NCI-H1105 (cell line): ENCODE results near the gene UNC13C.
A peak's percentile ranks its signal among the peaks of the same experiment; 100 is the strongest.
"Not testable (repeated sequence)": the region's sequence is repeated elsewhere in the genome, so short reads cannot be mapped to it uniquely, and the experiment has no call there.

ENCODE experiments used
- DNase-seq: peaks from one replicate; lab custom pipeline; 2025; lab: John Stamatoyannopoulos, UW

Gene UNC13C

GRCh38 chr15:54305138-54305537 is 326.9 kb downstream of the UNC13C start:
- no peak for DNase-seq

GRCh38 chr15:54307252-54307902 is 329.1 kb downstream of the UNC13C start:
- DNase-seq, result no peak

GRCh38 chr15:54307926-54308325 is 329.7 kb downstream of the UNC13C start:
- DNase-seq, result no peak

- no peak for DNase-seq
These were observed 334.3 kb downstream of the UNC13C start for GRCh38 chr15:54312528-54312927.

- DNase-seq, result peak; percentile 33
These were observed 343.2 kb downstream of the UNC13C start for GRCh38 chr15:54321426-54321825.

GRCh38 chr15:54322341-54322740 is 344.1 kb downstream of the UNC13C start:
- no peak for DNase-seq

GRCh38 chr15:54345301-54345700 is 367.1 kb downstream of the UNC13C start:
- DNase-seq, result no peak

GRCh38 chr15:54345827-54346226 is 367.6 kb downstream of the UNC13C start:
- DNase-seq, result no peak

- DNase-seq, result no peak
These were observed 369.0 kb downstream of the UNC13C start for GRCh38 chr15:54347082-54347827.

GRCh38 chr15:54353726-54354125 is 375.5 kb downstream of the UNC13C start:
- no peak for DNase-seq

GRCh38 chr15:54354341-54354740 is 376.1 kb downstream of the UNC13C start:
- DNase-seq, result no peak

GRCh38 chr15:54364961-54365360 is 386.7 kb downstream of the UNC13C start:
- no peak for DNase-seq

- DNase-seq, result no peak
These were observed 395.1 kb downstream of the UNC13C start for GRCh38 chr15:54373332-54373731.

GRCh38 chr15:54374184-54374952 is 396.1 kb downstream of the UNC13C start:
- DNase-seq, result no peak

- no peak for DNase-seq
These were observed 409.6 kb downstream of the UNC13C start for GRCh38 chr15:54387799-54388198.

GRCh38 chr15:54388746-54389145 is 410.5 kb downstream of the UNC13C start:
- no peak for DNase-seq

- no peak for DNase-seq
These were observed 432.2 kb downstream of the UNC13C start for GRCh38 chr15:54410481-54410880.

GRCh38 chr15:54424171-54424570 is 445.9 kb downstream of the UNC13C start:
- no peak for DNase-seq

GRCh38 chr15:54428596-54428995 is 450.4 kb downstream of the UNC13C start:
- no peak for DNase-seq

- not testable (repeated sequence) for DNase-seq
These were observed 472.0 kb downstream of the UNC13C start for GRCh38 chr15:54450288-54450687.

- DNase-seq, result no peak
These were observed 478.2 kb downstream of the UNC13C start for GRCh38 chr15:54456413-54456812.

- no peak for DNase-seq
These were observed 484.3 kb downstream of the UNC13C start for GRCh38 chr15:54462511-54462913.

- no peak for DNase-seq
These were observed 503.6 kb downstream of the UNC13C start for GRCh38 chr15:54481819-54482218.
